IMR-90 (cell line): ENCODE results near the gene PDK1. TPM values are rescaled to one million over a fixed set of nuclear protein-coding genes. Genes with fewer than 3 reads are reported as not detected.

Experiments
- ATAC-seq: fragments of 200-7000 bp; cut with Tn5 transposase; 2 replicates; pipeline ENCODE4 v1.9.1; 2020; ENCODE audit warnings: low read depth, mild to moderate bottlenecking, moderate library complexity
- BruUV-seq: library from RNA; stranded (reverse); fragments of 400-500 nt; replicated peaks from 2 replicates; lab custom pipeline; 2021; lab: Mats Ljungman, UMichigan
- CTCF ChIA-PET: fragments of 300-600 bp; formaldehyde crosslinking; extraction: SDS; loops from one replicate; lab custom pipeline; 2021; ENCODE audit warnings: antibody characterized with exemption; lab: Yijun Ruan, JAX
- POLR2A ChIA-PET: fragments of 300-600 bp; sonication (Branson Sonifier 250); formaldehyde crosslinking; loops from one replicate; lab custom pipeline; 2022; ENCODE audit warnings: antibody characterized with exemption; ENCODE audit not compliant: unreplicated experiment; lab: Charles Lee
- DNase-seq: peaks from one replicate; pipeline ENCODE4 v3.0.0; 2013
- H2AFZ ChIP-seq: replicated peaks from 2 replicates; pipeline ENCODE3; 2013; ENCODE audit warnings: low read length, mild to moderate bottlenecking; ENCODE audit not compliant: poor library complexity
- H2AK5ac ChIP-seq: 2 replicates; pipeline ENCODE4 v1.6.1; 2013; ENCODE audit warnings: low read depth, low read length, inconsistent platforms
- H2AK9ac ChIP-seq: replicated peaks from 2 replicates; pipeline ENCODE3; 2013; ENCODE audit warnings: mild to moderate bottlenecking, low read depth, low read length, moderate library complexity; ENCODE audit not compliant: poor library complexity
- H2BK120ac ChIP-seq: 2 replicates; pipeline ENCODE4 v1.6.1; 2013; ENCODE audit warnings: low read depth, low read length, inconsistent platforms
- H2BK15ac ChIP-seq: 3 replicates; pipeline ENCODE4 v1.6.1; 2013; ENCODE audit warnings: low read depth, low read length, inconsistent platforms
- H2BK20ac ChIP-seq: 2 replicates; pipeline ENCODE4 v1.6.1; 2013; ENCODE audit warnings: low read depth, mild to moderate bottlenecking, inconsistent platforms, low read length, moderate library complexity
- H2BK5ac ChIP-seq: 2 replicates; pipeline ENCODE4 v1.6.1; 2013; ENCODE audit warnings: mild to moderate bottlenecking, low read depth, low read length, inconsistent platforms; ENCODE audit not compliant: poor library complexity, severe bottlenecking
- H3K14ac ChIP-seq: replicated peaks from 2 replicates; pipeline ENCODE4 v1.6.1; 2013; ENCODE audit warnings: low read depth, low read length, inconsistent platforms
- H3K18ac ChIP-seq: 2 replicates; pipeline ENCODE4 v1.6.1; 2013; ENCODE audit warnings: low read depth, low read length, control low read depth
- H3K23ac ChIP-seq: 2 replicates; pipeline ENCODE4 v1.6.1; 2013; ENCODE audit warnings: low read depth, low read length, inconsistent platforms
- H3K27ac ChIP-seq: 2 replicates; pipeline ENCODE4 v1.5.1; 2013; ENCODE audit warnings: mild to moderate bottlenecking, control low read depth, low read length; ENCODE audit not compliant: insufficient read depth
- H3K27me3 ChIP-seq: 2 replicates; pipeline ENCODE4 v1.6.1; 2013; ENCODE audit warnings: low read length; ENCODE audit not compliant: control insufficient read depth, insufficient read depth
- H3K36me3 ChIP-seq: 2 replicates; pipeline ENCODE4 v1.6.1; 2013; ENCODE audit warnings: low read length, mixed read lengths; ENCODE audit not compliant: control insufficient read depth, insufficient read depth
- H3K4ac ChIP-seq: 2 replicates; pipeline ENCODE4 v1.6.1; 2013; ENCODE audit warnings: low read depth, low read length, inconsistent platforms
- H3K4me1 ChIP-seq: 2 replicates; pipeline ENCODE4 v1.6.1; 2013; ENCODE audit warnings: low read length, mixed read lengths; ENCODE audit not compliant: control insufficient read depth, insufficient read depth
- H3K4me2 ChIP-seq: 2 replicates; pipeline ENCODE4 v1.6.1; 2013; ENCODE audit warnings: low read depth, mild to moderate bottlenecking, control low read depth, low read length, moderate library complexity
- H3K4me3 ChIP-seq: 2 replicates; pipeline ENCODE4 v1.5.1; 2013; ENCODE audit warnings: low read depth, mild to moderate bottlenecking, control low read depth, low read length, moderate library complexity; ENCODE audit not compliant: insufficient read depth
- H3K56ac ChIP-seq: 2 replicates; pipeline ENCODE4 v1.6.1; 2013; ENCODE audit warnings: low read length, inconsistent platforms; ENCODE audit not compliant: insufficient read depth; ENCODE audit errors: extremely low read depth
- H3K79me1 ChIP-seq, 2 experiments: 2 replicates each; pipeline ENCODE4 v1.6.1; 2013; ENCODE audit warnings: low read length in 2 of 2, inconsistent platforms in 1 of 2, low read depth in 1 of 2
- H3K9ac ChIP-seq: 2 replicates; pipeline ENCODE4 v1.6.1; 2013; ENCODE audit warnings: low read depth, low read length, control low read depth
- H3K9me1 ChIP-seq: 2 replicates; pipeline ENCODE4 v1.6.1; 2013; ENCODE audit warnings: low read length, inconsistent platforms; ENCODE audit not compliant: insufficient read depth
- H3K9me3 ChIP-seq: 2 replicates; pipeline ENCODE4 v1.6.1; 2013; ENCODE audit warnings: low read length; ENCODE audit not compliant: control insufficient read depth, insufficient read depth
- H4K20me1 ChIP-seq: 2 replicates; pipeline ENCODE4 v1.6.1; 2013; ENCODE audit warnings: low read length, inconsistent platforms; ENCODE audit not compliant: insufficient read depth
- H4K5ac ChIP-seq: 2 replicates; pipeline ENCODE4 v1.6.1; 2013; ENCODE audit warnings: mild to moderate bottlenecking, low read depth, low read length, control low read depth
- H4K8ac ChIP-seq, 2 experiments: 2 replicates each; pipeline ENCODE4 v1.6.1; 2013; ENCODE audit warnings: low read depth in 2 of 2, low read length in 2 of 2, control low read depth in 1 of 2, inconsistent platforms in 1 of 2
- H4K91ac ChIP-seq: 2 replicates; pipeline ENCODE4 v1.6.1; 2013; ENCODE audit warnings: low read depth, low read length, inconsistent platforms; ENCODE audit not compliant: insufficient read depth
- BHLHE40 ChIP-seq: fragments of 150-350 bp; IDR thresholded peaks from 2 replicates; pipeline ENCODE4 v1.6.1; 2016; ENCODE audit warnings: mild to moderate bottlenecking, low read depth, low read length
- CEBPB ChIP-seq: IDR thresholded peaks from 2 replicates; pipeline ENCODE4 v1.6.1; 2012; ENCODE audit warnings: low read depth, low read length, improper control_type of control experiment
- CHD1 ChIP-seq: IDR thresholded peaks from 2 replicates; pipeline ENCODE4 v1.6.1; 2012; ENCODE audit warnings: low read depth, low read length, improper control_type of control experiment
- FOS ChIP-seq: fragments of 150-350 bp; IDR thresholded peaks from 2 replicates; pipeline ENCODE4 v1.6.1; 2016; ENCODE audit warnings: low read depth, low read length
- MAFK ChIP-seq: IDR thresholded peaks from 2 replicates; pipeline ENCODE4 v1.6.1; 2012; ENCODE audit warnings: low read depth, low read length, improper control_type of control experiment
- MAZ ChIP-seq: IDR thresholded peaks from 2 replicates; pipeline ENCODE4 v1.6.1; 2012; ENCODE audit warnings: low read depth, mild to moderate bottlenecking, low read length, improper control_type of control experiment, moderate library complexity, borderline replicate concordance
- MXI1 ChIP-seq: IDR thresholded peaks from 2 replicates; pipeline ENCODE4 v1.6.1; 2012; ENCODE audit warnings: low read depth, mild to moderate bottlenecking, low read length, moderate library complexity, borderline replicate concordance
- NFE2L2 ChIP-seq: fragments of 150-350 bp; IDR thresholded peaks from 2 replicates; pipeline ENCODE4 v1.6.1; 2016; ENCODE audit warnings: low read depth, mild to moderate bottlenecking, low read length
- POLR2A ChIP-seq: IDR thresholded peaks from 2 replicates; pipeline ENCODE4 v1.6.1; 2012; ENCODE audit warnings: mild to moderate bottlenecking, low read depth, low read length
- RAD21 ChIP-seq: IDR thresholded peaks from 2 replicates; pipeline ENCODE4 v1.6.1; 2012; ENCODE audit warnings: low read length, improper control_type of control experiment
- RCOR1 ChIP-seq: IDR thresholded peaks from 2 replicates; pipeline ENCODE4 v1.6.1; 2012; ENCODE audit warnings: mild to moderate bottlenecking, low read length, improper control_type of control experiment; ENCODE audit not compliant: insufficient replicate concordance
- RFX5 ChIP-seq: IDR thresholded peaks from 2 replicates; pipeline ENCODE4 v1.8.0; 2012; ENCODE audit warnings: low read depth, mild to moderate bottlenecking, low read length, moderate library complexity
- SMC3 ChIP-seq: fragments of 150-350 bp; IDR thresholded peaks from 2 replicates; pipeline ENCODE4 v1.6.1; 2016; ENCODE audit warnings: low read depth, mild to moderate bottlenecking, antibody characterized with exemption, low read length, moderate library complexity
- dilution Hi-C: fragments of 300-500 bp; cut with HindIII; formaldehyde crosslinking; loops from one replicate; pipeline ENCODE4 v1.14.3; 2018; ENCODE audit warnings: low sequenced_read_pairs; ENCODE audit not compliant: unreplicated experiment
- in situ Hi-C: fragments of 300-500 bp; cut with MboI; formaldehyde crosslinking; loops from 3 replicates; pipeline ENCODE4 v1.14.3; 2019; ENCODE audit warnings: low sequenced_read_pairs, inconsistent platforms, mixed read lengths
- intact Hi-C: fragments of 100-400 bp; cut with micrococcal nuclease; formaldehyde crosslinking; loops from 2 replicates; pipeline ENCODE4 v1.10.0; 2022
- polyA plus RNA-seq, 3 experiments: library from polyadenylated mRNA; depleted of rRNA; stranded (reverse); fragments of >200 nt; gene quantifications; 2 replicates each; pipeline ENCODE4 v1.2.3, GENCODE V29; 2012; ENCODE audit warnings: low replicate concordance in 1 of 3
- total RNA-seq: library from RNA; depleted of rRNA; stranded (reverse); fragments of >200 nt; gene quantifications from 2 replicates; pipeline ENCODE4 v1.2.3, GENCODE V29; 2012
- TF ChIP-seq, protein P1 (sequence below): conservative IDR thresholded peaks from 2 replicates; pipeline ENCODE4 v1.5.1; 2012; ENCODE audit warnings: mild to moderate bottlenecking, low read depth, low read length, improper control_type of control experiment
- TF ChIP-seq, protein P2 (sequence below): fragments of 150-350 bp; IDR thresholded peaks from 2 replicates; pipeline ENCODE4 v1.6.1; 2016; ENCODE audit warnings: low read depth, mild to moderate bottlenecking, low read length, moderate library complexity, borderline replicate concordance
- TF ChIP-seq, protein P3 (sequence below): fragments of 150-350 bp; IDR thresholded peaks from 2 replicates; pipeline ENCODE4 v1.6.1; 2017; ENCODE audit warnings: mild to moderate bottlenecking, antibody characterized with exemption, low read length, low read depth

Gene PDK1
- total and polyA plus RNA-seq, 2 of the 4 experiments (the other 2 are of a cell fraction), result 38.1 to 85.9 TPM

DNA sequence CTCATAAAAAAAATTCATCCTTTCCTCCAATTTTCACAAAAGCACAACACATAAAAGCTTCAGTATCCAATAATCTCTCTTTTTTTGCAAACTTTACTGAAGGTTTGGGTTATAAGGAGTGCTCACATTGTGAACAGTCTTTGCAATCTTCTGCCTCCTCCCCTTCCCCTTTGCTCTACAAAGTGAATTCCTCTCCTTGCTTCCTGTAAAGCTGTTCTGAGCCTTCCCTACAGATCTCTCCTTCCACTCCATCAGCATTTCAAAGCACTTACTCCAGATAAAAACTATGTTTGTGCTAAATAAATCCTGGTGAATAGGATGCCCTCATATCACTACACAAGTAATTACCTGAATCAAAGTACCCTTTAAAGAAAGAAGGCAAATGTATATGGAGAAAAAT lies 4.6 kb upstream of the PDK1 start:
- dilution Hi-C loops, result no loop called here
- TF ChIP-seq POLR2A, result no peak
- TF ChIP-seq NFE2L2, result no peak
- TF ChIP-seq MAFK, result no peak
- TF ChIP-seq FOS, result no peak
- TF ChIP-seq RFX5, result no peak
- no peak for TF ChIP-seq CHD1
- no peak for TF ChIP-seq SMC3
- TF ChIP-seq RAD21, result no peak
- no peak for TF ChIP-seq MXI1
- TF ChIP-seq, protein P1, sequence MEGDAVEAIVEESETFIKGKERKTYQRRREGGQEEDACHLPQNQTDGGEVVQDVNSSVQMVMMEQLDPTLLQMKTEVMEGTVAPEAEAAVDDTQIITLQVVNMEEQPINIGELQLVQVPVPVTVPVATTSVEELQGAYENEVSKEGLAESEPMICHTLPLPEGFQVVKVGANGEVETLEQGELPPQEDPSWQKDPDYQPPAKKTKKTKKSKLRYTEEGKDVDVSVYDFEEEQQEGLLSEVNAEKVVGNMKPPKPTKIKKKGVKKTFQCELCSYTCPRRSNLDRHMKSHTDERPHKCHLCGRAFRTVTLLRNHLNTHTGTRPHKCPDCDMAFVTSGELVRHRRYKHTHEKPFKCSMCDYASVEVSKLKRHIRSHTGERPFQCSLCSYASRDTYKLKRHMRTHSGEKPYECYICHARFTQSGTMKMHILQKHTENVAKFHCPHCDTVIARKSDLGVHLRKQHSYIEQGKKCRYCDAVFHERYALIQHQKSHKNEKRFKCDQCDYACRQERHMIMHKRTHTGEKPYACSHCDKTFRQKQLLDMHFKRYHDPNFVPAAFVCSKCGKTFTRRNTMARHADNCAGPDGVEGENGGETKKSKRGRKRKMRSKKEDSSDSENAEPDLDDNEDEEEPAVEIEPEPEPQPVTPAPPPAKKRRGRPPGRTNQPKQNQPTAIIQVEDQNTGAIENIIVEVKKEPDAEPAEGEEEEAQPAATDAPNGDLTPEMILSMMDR, result no peak
- no peak for TF ChIP-seq BHLHE40
- no peak for TF ChIP-seq MAZ
- no peak for TF ChIP-seq CEBPB
- TF ChIP-seq, protein P2, sequence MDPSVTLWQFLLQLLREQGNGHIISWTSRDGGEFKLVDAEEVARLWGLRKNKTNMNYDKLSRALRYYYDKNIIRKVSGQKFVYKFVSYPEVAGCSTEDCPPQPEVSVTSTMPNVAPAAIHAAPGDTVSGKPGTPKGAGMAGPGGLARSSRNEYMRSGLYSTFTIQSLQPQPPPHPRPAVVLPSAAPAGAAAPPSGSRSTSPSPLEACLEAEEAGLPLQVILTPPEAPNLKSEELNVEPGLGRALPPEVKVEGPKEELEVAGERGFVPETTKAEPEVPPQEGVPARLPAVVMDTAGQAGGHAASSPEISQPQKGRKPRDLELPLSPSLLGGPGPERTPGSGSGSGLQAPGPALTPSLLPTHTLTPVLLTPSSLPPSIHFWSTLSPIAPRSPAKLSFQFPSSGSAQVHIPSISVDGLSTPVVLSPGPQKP, result no peak
- TF ChIP-seq, protein P3, sequence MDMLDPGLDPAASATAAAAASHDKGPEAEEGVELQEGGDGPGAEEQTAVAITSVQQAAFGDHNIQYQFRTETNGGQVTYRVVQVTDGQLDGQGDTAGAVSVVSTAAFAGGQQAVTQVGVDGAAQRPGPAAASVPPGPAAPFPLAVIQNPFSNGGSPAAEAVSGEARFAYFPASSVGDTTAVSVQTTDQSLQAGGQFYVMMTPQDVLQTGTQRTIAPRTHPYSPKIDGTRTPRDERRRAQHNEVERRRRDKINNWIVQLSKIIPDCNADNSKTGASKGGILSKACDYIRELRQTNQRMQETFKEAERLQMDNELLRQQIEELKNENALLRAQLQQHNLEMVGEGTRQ, result no peak
- TF ChIP-seq RCOR1, result no peak
- POLR2A ChIA-PET, result no interaction called here

More for the DNA sequence above, 4.6 kb upstream of the PDK1 start:
- Histone ChIP-seq H3K4me1 (peaks cover 10% of the 10 kb centered on the region), H2AK5ac (no peak overlapping the region), H3K18ac (peak overlapping the region; percentile 25; the same call in 1 of the 2 replicates), H3K9me3 (peaks cover 2% of the 10 kb centered on the region; the same call in 1 of the 2 replicates), H3K36me3 (no peaks in the 10 kb centered on the region), H2AFZ (no peak overlapping the region), H3K9ac (no peak overlapping the region), H3K9me1 (peaks cover 4% of the 10 kb centered on the region; the same call in 1 of the 2 replicates), H4K91ac (no peak overlapping the region), H3K23ac (0 out of 2 replicates have a peak overlapping the region, but pooled peaks have one; percentile 2), H4K8ac (peak overlapping the region in 1 of 2 experiments; percentile 22; a peak in 3 of 4 replicates), H2BK15ac (peak overlapping the region; percentile 59; the same call in 2 of the 3 replicates), H3K4me2 (peak overlapping the region; percentile 61; the same call in 1 of the 2 replicates), H3K4ac (no peak overlapping the region), H3K27ac (no peak overlapping the region), H2BK5ac (peak overlapping the region; percentile 61), H2BK120ac (no peak overlapping the region), H4K5ac (peak overlapping the region; percentile 43; the same call in 1 of the 2 replicates), H3K79me1 (peaks cover 16 to 25% of the 10 kb centered on the region in 2 experiments; a peak in 3 of 4 replicates), H3K14ac (0 out of 2 replicates have a peak overlapping the region, but pooled peaks have one; percentile 14), H2BK20ac (no peak overlapping the region), H4K20me1 (no peaks in the 10 kb centered on the region), H2AK9ac (no peak overlapping the region), H3K4me3 (no peak overlapping the region), H3K27me3 (no peaks in the 10 kb centered on the region), H3K56ac (no peak overlapping the region)
- ATAC-seq (no peak), DNase-seq (peak; percentile 41)
- CTCF ChIA-PET, result no interaction called here
- intact Hi-C loops (loop anchor here (5.0 kb wide), 1 partner anchor 34 kb away; no protein-coding TSS in a partner anchor), in situ Hi-C loops (no loop called here)
- no TSS peak for BruUV-seq
